GM12865 (cell line): ENCODE results near the gene RPAP3.

Source experiments
- DNase-seq: peaks from one replicate; pipeline ENCODE4 v3.0.0; 2010; ENCODE audit warnings: low read depth
- H3K4me3 ChIP-seq: 2 replicates; pipeline ENCODE4 v1.5.1; 2011; ENCODE audit warnings: mild to moderate bottlenecking, low read depth, low read length, control low read depth
- TF ChIP-seq, protein P1 (sequence below): IDR thresholded peaks from 2 replicates; pipeline ENCODE4 v1.5.1; 2011; ENCODE audit warnings: low read length, control low read depth, low read depth, inconsistent platforms; ENCODE audit not compliant: insufficient read depth; ENCODE audit errors: missing control alignments

Gene RPAP3

DNA sequence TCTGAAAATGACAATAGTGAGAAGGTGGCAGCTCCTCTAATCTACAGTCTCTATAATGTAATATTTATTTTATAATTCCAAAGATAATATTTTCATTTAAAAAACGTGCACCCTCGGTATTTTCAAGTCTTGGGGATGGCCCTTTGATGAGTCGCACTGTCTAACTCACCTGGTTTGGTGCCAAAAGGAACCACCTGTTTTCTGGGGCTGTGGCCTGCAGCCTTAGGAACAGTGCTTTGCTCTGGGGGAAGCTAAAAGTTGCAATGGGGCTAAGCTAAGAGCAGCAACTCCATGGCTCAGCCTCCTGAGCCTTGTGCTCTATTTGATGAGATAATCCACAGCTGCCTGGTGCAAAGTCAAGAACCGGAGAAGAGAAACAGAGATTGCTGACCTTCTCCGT, 25.9 kb upstream of the RPAP3 start:
- TF ChIP-seq, protein P1, sequence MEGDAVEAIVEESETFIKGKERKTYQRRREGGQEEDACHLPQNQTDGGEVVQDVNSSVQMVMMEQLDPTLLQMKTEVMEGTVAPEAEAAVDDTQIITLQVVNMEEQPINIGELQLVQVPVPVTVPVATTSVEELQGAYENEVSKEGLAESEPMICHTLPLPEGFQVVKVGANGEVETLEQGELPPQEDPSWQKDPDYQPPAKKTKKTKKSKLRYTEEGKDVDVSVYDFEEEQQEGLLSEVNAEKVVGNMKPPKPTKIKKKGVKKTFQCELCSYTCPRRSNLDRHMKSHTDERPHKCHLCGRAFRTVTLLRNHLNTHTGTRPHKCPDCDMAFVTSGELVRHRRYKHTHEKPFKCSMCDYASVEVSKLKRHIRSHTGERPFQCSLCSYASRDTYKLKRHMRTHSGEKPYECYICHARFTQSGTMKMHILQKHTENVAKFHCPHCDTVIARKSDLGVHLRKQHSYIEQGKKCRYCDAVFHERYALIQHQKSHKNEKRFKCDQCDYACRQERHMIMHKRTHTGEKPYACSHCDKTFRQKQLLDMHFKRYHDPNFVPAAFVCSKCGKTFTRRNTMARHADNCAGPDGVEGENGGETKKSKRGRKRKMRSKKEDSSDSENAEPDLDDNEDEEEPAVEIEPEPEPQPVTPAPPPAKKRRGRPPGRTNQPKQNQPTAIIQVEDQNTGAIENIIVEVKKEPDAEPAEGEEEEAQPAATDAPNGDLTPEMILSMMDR, result no peak
- H3K4me3 ChIP-seq, result no peak overlapping the region
- no peak for DNase-seq

DNA sequence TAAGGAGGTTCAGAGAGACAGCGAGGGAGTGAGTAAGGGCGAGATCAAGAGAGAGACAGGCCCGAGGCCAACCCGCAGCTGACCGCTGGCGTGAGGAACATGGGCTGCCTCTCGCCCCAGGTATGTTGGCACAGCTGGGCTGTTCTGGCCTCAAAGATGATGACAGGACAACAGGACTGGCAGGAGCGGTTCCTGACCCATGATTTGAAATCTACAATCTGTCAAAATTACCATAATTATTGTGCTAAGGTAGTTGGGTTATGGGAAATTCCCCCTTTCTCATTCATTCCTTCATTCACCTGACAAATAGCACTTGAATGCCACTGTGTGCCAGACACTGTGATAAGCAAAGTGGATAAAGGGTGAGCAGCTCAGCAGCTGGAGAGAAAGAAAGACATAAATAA, 24.5 kb upstream of the RPAP3 start:
- no peak overlapping the region for H3K4me3 ChIP-seq
- DNase-seq, result no peak
- TF ChIP-seq, protein P1, result no peak

DNA sequence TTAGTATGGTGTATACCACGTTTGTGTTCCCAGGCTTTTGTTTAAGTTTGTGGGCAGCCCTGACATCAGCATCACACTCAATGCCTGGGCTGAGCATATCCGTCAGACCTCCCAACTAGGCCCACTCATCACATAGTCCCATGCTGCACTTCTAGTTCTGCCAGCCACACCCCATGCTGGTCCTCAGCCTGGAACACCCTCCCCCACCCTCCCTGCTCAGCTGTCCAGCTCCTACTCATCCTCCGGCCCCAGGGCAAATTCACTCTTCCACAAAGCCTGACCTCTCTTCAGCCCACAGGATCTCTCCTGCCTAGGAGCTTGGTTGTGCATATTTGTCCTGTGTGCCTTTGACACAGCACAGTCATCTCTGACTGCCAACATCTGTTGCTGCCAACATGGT, 23.4 kb upstream of the RPAP3 start:
- DNase-seq, result no peak
- no peak overlapping the region for H3K4me3 ChIP-seq
- TF ChIP-seq, protein P1, result no peak

DNA sequence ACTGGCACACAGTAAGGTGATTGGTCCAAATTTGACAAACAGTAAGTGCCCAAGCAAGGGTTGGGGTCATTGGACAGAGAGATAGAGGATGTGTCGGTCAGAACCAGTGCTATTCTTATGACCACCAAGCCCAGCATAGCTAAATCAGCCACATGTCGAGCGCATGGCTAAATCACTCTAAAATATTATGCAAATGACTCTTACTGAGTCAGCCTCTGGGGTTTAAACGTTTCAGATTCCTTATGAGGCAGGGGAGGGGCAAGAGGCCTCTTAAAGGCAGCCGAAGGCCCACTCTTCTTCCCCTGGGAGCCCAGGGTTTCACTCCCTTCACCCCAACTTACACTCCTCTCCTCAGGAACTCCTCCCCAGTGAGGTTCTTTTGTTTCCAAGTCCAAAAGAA, 20.1 kb upstream of the RPAP3 start:
- peak; percentile 69 for DNase-seq
- no peak overlapping the region for H3K4me3 ChIP-seq

DNA sequence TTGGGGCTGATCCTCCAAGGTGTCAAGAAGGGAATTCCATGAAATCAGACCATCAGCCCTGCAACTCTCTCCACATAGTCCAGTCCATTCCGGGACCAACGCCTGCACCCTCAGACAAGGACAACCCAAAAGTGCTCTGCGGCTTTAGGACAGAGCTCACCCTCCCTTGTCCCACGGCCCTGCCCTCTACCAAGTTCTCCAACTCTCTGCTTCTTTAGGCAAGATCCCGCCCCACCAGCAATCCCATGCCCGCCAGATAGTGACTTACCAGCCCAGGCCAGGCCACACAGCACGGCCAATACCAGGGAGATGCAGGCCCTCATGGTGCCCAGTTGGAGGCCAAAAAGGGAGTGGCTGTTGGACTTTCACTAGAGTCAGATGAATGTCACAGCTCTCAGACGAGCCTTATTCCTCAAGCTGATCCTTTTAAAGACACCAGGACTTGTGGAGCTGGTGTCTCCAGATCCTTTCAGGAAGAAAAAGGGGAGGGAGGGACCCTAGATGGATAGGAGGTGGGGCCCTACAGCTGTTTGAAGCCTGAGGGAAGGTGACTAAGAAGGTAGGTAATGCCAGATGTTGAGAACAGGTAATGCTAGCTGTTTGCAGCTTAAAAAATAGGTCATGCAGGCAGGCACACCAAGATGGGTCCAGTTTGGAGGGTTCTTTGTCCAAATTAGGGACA, 19.4 kb upstream of the RPAP3 start, which contains the start of gene ENDOU:
TSS of gene ENDOU (minus strand) at position 400 of the 682 bp plus-strand sequence. CDS start at position 323, 77 bp downstream.
- DNase-seq, result no peak
- H3K4me3 ChIP-seq, result no peak within 1 kb of the TSS
- TF ChIP-seq, protein P1, result no peak

More for the DNA sequence above, 20.1 kb upstream of the RPAP3 start:
- TF ChIP-seq, protein P1, result no peak

DNA sequence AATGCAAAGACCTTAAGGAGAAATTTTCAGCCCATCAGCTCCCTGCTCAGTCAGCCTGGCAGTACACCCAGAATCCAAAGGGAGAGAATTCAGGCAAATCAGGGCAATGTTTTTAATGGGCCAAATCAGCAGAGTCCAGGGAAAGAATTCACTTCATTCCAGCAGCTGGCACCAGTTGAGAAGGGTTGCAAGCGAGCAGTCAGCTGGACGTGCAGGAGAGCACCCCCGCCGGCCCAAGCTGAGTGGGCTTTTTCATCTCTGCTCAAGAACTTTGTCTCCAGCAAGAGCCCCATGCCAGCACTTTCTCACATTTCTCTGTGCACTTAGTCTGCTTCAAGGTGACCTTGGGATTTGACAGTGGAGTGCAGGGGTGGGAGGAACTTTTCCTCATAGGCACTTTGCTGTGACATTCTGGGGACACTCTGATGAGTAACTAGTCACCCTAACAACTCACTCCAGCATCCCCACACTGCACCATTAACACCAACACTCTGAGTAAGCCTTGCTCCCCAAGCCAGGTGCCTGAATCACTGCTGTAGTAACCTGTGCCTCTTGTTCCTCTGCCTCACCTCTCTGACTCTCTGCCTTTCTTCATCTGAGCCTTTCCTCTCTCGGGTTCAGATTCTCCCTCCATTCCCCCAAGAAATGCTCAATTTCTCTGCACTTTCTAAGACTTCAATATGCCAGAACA, 17.3 kb upstream of the RPAP3 start:
- no peak for DNase-seq
- TF ChIP-seq, protein P1, result no peak
- H3K4me3 ChIP-seq, result no peak overlapping the region
